K562 (cell line): Measurements from ENCODE around the gene MKNK1. TPM values are rescaled to one million over a fixed set of nuclear protein-coding genes. Genes with fewer than 3 reads are reported as not detected.

Experiments
- FOS ChIP-seq: IDR thresholded peaks from 3 replicates; pipeline ENCODE4 v1.6.1; 2011; ENCODE audit not compliant: insufficient read length; ENCODE audit errors: extremely low read depth
- MGA ChIP-seq: fragments of 450-650 bp; IDR thresholded peaks from 2 replicates; pipeline ENCODE4 v1.6.1; 2016; ENCODE audit warnings: mild to moderate bottlenecking, moderate library complexity
- NFATC3 ChIP-seq: fragments of 450-650 bp; IDR thresholded peaks from 2 replicates; pipeline ENCODE4 v1.6.1; 2017; ENCODE audit warnings: mild to moderate bottlenecking
- TCF3 ChIP-seq: sonication (generic); formaldehyde crosslinking; IDR thresholded peaks from 2 replicates; pipeline ENCODE4 v1.4.0; 2020; ENCODE audit warnings: mild to moderate bottlenecking, missing genetic modification reagents
- ZC3H8 ChIP-seq: fragments of 450-650 bp; IDR thresholded peaks from 2 replicates; pipeline ENCODE4 v1.6.1; 2017
- ZNF197 ChIP-seq: fragments of 200-800 bp; sonication (Bioruptor generic); IDR thresholded peaks from 2 replicates; pipeline ENCODE4 v1.6.1; 2016; ENCODE audit warnings: low read depth, missing genetic modification characterization, missing compliant biosample characterization
- ZNF766 ChIP-seq: fragments of 200-800 bp; sonication (Bioruptor generic); conservative IDR thresholded peaks from 2 replicates; pipeline ENCODE4 v1.6.1; 2016; ENCODE audit warnings: missing genetic modification characterization, missing compliant biosample characterization
- polyA plus RNA-seq, 8 experiments: library from polyadenylated mRNA; depleted of rRNA in 4 of 8; stranded (reverse) in 5 of 8; unstranded in 3 of 8; fragments of >200 nt; fragmentation: Nextera tagmentation in 2 of 8; fragmentation: Illumina TruSeq in 1 of 8; extraction: Ambion mirVana in 2 of 8; extraction: Trizol in 1 of 8; gene quantifications; 2 replicates each; pipeline versions ENCODE4 v1.2.1 to v1.2.3, GENCODE V29; 2011 to 2014; ENCODE audit warnings: inconsistent platforms in 1 of 8, missing spikeins in 1 of 8
- total RNA-seq, 7 experiments: library from RNA; depleted of rRNA in 6 of 7; stranded (reverse); fragments of >200 nt in 6 of 7; fragmentation: Illumina TruSeq in 2 of 7; extraction: Trizol in 2 of 7; gene quantifications; 2 replicates each; pipeline versions ENCODE4 v1.2.1 to v1.2.3, GENCODE V29; 2011 to 2021; ENCODE audit warnings: low replicate concordance in 1 of 7
- TF ChIP-seq, protein P1 (sequence below), 2 experiments: fragments of 200-800 bp in 1 of 2; sonication (Bioruptor generic) in 1 of 2; sonication (generic) in 1 of 2; formaldehyde crosslinking in 1 of 2; IDR thresholded peaks in 1 of 2; conservative IDR thresholded peaks in 1 of 2; 2 replicates each; pipeline versions ENCODE4 v1.5.0 to v1.6.1; 2016 to 2020; ENCODE audit warnings: missing compliant biosample characterization in 1 of 2, missing genetic modification characterization in 1 of 2, missing genetic modification reagents in 1 of 2
- TF ChIP-seq, protein P2 (sequence below), 2 experiments: fragments of 450-650 bp in 1 of 2; sonication (generic) in 1 of 2; formaldehyde crosslinking in 1 of 2; IDR thresholded peaks in 1 of 2; conservative IDR thresholded peaks in 1 of 2; 2 replicates each; pipeline versions ENCODE4 v1.6.1 to v1.8.1; 2016 to 2023; ENCODE audit warnings: mild to moderate bottlenecking in 2 of 2, moderate library complexity in 2 of 2, inconsistent platforms in 1 of 2, missing genetic modification reagents in 1 of 2
- TF ChIP-seq, protein P3 (sequence below): sonication (generic); formaldehyde crosslinking; IDR thresholded peaks from 2 replicates; pipeline ENCODE4 v1.8.0; 2022; ENCODE audit warnings: missing genetic modification reagents, mild to moderate bottlenecking, moderate library complexity, borderline replicate concordance

MKNK1 gene
- total and polyA plus RNA-seq, 9 of the 15 experiments (the other 6 are each of a cell fraction or from before 2014, with no cell fraction given) = 27.7 to 51.3 (median 43.7) TPM

DNA sequence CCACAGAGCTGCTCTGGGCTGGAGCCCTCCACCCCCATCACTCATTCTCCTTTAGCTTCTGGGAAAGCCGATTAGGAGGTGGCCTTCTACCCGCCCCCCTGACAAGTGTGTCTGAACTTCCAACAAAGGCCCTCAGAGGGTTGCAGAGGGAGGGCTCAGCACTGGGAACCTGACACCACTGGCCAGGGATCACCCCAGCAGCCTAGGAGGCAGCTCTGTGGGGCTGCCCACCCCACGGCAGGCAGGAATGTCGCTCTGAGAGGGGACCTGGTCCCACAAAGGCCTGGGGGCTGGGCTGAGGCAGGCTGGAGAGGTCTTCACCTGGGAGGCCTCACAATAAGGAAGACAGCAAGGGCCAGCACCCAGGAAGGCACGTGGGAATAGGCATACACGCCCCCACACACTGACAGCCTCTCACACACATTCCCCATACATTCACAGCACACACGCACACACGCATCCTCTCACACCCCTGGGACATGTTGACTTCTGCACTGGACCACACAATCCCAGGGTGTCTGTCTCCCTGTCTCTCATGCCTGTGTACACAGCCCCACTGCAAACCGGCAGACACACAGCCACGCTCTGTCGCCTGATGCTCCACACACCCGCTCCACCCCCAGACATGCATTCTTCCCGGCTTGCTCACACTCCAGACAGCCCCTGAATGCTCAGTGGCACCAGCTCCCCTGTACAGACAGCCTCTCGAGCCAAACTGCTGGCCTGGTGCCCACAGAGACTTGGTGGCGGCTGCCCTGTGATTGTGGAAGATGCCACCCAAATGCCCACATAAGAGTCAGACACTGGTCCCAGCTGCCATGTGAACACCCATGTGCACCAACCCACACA, 83.8 kb downstream of the MKNK1 start (continued):
- TF ChIP-seq MGA = no peak
- TF ChIP-seq ZC3H8 = no peak
- TF ChIP-seq ZNF197 = no peak
- TF ChIP-seq TCF3 = peak; percentile 7; the same call in 1 of the 2 replicates
- TF ChIP-seq, protein P1, sequence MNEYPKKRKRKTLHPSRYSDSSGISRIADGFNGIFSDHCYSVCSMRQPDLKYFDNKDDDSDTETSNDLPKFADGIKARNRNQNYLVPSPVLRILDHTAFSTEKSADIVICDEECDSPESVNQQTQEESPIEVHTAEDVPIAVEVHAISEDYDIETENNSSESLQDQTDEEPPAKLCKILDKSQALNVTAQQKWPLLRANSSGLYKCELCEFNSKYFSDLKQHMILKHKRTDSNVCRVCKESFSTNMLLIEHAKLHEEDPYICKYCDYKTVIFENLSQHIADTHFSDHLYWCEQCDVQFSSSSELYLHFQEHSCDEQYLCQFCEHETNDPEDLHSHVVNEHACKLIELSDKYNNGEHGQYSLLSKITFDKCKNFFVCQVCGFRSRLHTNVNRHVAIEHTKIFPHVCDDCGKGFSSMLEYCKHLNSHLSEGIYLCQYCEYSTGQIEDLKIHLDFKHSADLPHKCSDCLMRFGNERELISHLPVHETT (CRISPR knock-in tag; conservative IDR thresholded peaks at IDR 0.05 in 1 of 2, IDR thresholded peaks at IDR 0.05 in 1 of 2) = no peak
- TF ChIP-seq, protein P2, sequence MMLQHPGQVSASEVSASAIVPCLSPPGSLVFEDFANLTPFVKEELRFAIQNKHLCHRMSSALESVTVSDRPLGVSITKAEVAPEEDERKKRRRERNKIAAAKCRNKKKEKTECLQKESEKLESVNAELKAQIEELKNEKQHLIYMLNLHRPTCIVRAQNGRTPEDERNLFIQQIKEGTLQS (IDR thresholded peaks at IDR 0.05) = no peak
- TF ChIP-seq, protein P2 (CRISPR knock-in tag; conservative IDR thresholded peaks at IDR 0.05) = no peak
- no peak for TF ChIP-seq NFATC3
- TF ChIP-seq, protein P3, sequence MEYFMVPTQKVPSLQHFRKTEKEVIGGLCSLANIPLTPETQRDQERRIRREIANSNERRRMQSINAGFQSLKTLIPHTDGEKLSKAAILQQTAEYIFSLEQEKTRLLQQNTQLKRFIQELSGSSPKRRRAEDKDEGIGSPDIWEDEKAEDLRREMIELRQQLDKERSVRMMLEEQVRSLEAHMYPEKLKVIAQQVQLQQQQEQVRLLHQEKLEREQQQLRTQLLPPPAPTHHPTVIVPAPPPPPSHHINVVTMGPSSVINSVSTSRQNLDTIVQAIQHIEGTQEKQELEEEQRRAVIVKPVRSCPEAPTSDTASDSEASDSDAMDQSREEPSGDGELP (CRISPR knock-in tag) = no peak
- no peak for TF ChIP-seq ZNF766
- no peak for TF ChIP-seq FOS
